ENCODE measurements around the gene ZNF425.
"Not testable (repeated sequence)": the region's sequence is repeated elsewhere in the genome, so short reads cannot be mapped to it uniquely, and the experiment has no call there.

The ZNF425 gene

DNA sequence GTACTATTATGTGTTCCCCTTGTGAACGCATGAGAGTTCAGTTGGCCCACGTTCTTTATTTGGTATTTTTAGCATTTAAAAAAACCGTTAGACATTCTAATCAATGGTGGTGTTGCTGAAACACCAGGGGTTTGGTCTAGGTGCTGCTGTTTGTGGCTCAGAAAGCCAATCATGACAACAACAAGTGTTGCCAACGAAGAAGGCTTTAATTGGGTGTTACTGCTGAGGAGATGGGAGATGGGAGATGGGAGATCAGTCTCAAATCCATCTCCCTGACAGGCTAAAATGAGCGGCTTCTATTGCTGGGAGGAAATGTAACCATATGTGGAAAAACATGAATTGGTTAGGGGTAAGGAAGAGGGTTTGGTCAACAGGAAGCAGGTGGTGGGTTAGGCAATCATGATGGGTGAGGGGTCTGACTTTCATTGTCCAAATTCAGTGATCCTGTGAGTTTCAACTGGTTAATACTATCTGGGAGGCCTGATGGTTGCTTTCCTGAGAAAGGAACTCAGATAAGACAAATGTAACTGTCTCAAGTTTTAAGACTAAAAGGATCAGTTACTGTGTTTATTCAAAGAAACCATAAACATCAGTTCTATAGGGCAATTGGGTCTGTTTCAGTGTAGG is 4.6 kb upstream of the ZNF425 start:
- no peak for DNase-seq

DNA sequence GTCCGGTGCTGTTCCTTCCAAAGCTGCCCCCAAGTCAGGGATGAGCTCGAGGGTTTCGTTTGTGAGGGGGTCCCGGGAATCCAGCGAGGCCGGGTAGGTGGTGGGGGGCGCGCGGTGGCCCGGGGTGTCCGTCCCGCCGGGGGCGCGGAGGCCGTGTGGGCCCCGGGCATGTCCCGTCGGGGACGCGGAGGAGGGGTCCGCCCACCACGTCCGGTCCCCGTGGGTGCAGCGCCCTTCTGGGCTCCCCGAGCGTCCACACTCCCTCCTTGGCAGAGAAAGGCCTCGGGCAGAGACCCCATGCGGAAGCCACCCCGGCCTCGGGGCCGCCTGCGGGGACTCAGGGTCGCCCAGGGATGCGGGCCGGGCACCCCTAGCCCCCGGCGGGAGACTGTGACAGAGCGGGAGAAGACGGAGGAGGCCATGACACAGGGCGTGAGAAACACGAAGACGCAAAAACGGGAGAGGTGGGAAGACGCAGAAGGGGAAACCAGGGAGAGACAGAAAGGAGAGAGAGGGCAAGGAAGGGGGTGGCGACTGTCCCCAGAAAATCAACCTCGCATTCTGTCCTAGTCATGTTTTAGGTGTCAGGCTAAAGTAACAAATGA is 640 bp upstream of the ZNF425 start:
- DNase-seq = peak; percentile 82

DNA sequence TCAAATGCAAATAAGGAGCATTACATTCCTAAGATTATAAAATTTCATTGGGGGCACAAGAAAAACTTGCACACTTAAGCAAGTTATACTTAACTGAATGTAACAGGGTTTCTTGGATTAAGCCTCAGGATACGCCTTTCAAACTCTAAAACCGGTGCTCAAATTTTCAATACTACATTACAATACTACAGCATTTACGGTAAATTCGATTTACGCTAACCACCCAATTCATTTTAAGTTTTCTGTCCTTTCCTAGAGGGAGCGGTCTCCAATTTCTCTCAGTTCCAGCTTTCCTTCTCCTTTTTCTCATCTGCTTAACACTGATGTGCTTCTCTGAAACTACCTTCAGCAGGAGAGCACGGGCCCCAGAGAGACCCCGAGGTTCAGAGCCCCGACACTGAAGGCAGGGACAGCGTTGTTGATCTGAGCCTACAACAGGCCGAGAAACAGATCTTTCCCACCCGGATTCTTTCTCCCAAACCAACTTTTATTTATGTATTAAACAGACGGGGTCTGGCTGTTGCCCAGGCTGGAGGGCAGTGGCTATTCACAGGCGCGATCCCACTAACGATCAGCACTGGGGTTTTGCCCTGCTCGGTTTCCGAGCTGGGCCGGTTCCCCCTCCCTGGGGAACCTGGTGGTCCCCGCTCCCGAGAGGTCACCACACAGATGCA is 798 bp downstream of the ZNF425 start:
- peak; percentile 21 for DNase-seq

DNA sequence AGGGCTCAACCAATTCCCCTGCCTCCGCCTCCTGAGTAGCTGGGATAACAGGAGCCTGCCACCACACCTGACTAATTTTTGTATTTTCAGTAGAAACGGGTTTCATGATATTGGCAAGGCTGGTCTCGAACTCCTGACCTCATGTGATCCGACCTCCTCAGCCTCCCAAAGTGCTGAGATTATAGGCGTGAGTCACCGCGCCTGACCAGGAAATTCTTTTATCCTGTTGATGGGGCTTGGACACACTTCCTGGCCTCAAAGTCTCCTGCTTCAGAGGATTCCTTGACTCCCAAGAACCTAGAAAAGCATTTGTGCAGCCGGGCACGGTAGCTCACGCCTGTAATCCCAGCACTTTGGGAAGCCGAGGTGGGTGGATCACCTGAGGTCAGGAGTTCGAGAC is 16.2 kb downstream of the ZNF425 start:
- no peak for DNase-seq

DNA sequence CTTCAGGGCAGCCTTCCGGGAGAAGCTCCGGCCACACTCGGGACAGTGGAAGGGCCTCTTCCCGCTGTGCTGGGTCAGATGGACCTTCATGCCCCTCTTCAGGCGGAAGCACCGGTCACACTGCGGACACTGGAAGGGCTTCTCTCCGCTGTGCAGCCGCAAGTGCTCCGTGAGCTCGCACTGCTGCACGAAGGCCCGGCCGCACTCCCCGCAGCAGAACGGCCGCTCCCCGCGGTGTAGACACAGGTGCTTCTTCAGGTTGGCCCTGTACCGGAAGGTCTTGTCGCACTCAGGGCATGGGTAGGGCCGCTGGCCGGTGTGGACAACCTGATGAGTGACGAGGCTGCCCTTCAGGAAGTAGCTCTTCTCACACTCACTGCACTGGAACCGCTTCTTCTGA is 21.4 kb downstream of the ZNF425 start:
- DNase-seq = no peak

DNA sequence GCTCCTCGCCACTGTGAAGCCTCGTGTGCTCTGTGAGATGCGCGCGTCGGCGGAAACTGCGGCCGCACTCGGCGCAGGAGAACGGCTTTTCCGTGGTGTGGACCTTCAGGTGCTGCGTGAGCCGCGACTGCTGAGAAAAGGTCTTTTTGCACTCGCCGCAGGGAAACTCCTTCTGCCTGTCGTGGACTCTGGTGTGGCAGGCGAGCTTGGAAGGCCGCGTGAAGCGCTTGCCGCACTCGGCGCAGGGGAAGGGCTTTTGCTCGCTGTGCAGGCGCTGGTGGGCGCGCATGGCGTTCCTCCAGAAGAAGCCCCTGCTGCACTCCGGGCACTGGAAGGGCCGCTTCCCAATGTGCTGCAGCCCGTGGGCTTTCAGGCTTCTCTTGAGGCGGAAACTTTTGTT is 21.9 kb downstream of the ZNF425 start:
- DNase-seq = no peak

DNA sequence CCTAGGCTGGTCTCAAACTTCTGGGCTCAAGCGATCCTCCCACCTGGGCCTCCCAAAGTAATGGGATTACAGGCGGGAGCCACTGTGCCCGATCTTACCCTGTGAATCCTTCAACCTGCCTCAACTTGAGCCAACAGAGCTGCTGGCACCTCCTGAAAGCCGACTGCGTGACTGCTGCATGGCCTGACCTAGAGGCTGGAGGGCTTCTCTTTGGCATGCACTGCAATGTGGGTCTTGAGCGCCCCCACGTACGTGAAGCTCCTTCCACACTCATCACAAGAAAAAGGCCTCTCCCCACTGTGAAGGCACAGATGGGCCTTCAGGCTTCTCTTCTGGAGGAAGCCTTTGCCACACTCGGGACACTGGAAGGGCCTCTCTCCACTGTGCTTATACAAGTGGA is 22.7 kb downstream of the ZNF425 start:
- no peak for DNase-seq

DNA sequence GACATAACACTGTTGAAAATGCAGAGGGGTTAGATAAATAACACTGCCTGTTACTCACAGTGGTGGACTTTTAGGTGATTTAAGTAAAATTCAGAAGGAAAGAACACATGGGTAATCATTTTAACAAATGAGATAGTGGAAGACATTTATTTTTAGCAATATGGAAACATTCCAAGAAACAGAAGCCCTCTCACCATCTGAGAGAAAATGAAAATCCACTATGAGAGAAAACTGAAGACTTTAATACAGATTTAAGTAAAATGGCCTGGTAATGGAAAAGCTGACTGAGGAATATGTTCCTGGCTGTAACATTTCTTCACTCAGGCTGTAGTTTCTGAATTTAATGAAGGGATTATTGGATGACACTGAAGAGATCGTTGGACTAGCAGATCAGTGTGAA is 23.5 kb downstream of the ZNF425 start:
- DNase-seq = no peak

DNA sequence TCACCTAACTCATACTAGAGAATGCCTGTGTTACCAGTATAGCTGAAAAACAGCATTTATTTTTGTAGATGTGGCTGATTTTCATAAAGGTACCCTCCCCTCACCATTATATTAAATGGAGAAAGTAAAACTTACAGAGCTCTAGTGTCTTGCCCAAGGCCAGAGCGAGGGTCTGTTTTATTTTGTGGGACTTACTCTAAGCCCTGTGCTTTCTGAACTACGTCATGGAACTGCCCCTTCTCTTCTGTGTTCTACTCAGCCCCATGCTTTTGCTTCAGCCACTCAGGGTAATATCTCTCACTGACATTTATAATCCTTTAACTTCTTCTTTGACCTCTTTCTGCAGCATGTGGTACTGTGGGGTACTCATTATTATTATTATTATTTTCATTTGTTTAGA is 25.3 kb downstream of the ZNF425 start:
- DNase-seq = no peak

DNA sequence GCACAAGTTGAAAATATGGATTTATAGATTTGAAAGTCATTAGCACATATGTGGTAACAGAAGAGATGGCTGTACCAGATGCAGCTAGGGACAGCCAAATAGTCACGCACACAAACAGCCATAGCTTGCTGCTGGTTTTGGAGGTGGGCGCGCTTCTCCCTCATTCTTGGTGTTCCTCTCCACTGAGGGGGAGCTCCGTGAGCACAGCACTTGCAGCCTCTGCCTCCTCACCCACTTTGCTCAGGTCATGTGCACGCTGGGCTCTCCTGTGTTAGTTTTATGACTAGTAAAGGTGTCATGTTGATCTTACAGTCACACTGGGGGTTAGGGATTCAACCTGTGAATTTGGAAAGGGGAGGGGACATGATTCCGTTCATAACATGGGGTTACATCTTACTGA is 27.1 kb downstream of the ZNF425 start:
- DNase-seq = no peak

DNA sequence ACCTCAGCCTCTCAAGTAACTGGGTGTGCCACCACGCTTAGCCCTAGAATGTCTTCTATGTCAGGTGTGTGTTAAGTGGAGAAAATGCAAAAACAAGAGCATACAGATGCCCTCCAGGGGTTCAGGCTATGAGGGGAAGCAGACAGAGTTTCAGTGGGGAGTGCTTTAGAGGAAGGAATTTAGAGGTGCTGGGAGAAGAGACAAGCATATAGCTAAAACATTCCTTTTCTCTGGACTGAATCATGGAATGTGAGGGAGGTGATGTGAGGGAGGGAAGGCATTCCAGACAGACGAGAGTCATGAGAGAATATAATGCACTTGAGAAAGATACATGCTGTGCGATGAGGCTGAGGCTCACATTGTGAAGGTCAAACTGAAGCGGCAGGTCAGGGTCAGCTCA is 29.0 kb downstream of the ZNF425 start:
- DNase-seq = no peak

DNA sequence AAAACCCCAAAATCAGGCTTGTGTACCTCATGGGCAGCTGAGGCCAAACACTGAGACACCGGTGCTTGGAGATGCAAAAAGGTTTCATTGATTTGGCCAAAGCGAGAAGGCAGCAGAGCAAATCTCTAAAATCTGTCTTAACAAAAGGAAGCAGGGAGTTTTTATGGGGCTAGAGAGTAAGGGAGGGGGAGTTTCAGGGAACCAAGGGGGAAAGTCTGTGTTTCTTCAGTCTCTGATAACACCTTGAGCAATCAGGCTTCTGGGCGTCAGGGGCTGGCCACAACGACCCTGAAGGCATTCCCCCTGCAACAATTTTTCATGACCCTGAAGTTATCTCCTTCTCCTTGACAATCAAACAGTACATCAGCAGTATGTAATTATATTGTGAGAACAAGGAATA is 32.9 kb downstream of the ZNF425 start:
- no peak for DNase-seq

DNA sequence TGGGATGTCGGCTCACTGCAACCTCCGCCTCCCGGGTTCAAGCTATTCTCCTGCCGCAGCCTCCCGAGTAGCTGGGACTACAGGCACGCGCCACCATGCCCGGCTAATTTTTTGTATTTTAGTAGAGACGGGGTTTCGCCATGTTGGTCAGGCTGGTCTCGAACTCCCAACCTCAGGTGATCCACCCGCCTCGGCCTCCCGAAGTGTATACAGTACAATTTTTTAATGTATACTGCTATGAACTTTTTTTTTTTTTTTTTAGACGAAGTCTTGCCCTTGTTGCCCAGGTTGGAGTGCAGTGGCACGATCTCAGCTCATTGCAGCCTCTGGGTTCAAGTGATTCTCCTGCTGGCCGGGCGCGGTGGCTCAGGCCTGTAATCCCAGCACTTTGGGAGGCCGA is 33.9 kb downstream of the ZNF425 start:
- DNase-seq = not testable (repeated sequence)

DNA sequence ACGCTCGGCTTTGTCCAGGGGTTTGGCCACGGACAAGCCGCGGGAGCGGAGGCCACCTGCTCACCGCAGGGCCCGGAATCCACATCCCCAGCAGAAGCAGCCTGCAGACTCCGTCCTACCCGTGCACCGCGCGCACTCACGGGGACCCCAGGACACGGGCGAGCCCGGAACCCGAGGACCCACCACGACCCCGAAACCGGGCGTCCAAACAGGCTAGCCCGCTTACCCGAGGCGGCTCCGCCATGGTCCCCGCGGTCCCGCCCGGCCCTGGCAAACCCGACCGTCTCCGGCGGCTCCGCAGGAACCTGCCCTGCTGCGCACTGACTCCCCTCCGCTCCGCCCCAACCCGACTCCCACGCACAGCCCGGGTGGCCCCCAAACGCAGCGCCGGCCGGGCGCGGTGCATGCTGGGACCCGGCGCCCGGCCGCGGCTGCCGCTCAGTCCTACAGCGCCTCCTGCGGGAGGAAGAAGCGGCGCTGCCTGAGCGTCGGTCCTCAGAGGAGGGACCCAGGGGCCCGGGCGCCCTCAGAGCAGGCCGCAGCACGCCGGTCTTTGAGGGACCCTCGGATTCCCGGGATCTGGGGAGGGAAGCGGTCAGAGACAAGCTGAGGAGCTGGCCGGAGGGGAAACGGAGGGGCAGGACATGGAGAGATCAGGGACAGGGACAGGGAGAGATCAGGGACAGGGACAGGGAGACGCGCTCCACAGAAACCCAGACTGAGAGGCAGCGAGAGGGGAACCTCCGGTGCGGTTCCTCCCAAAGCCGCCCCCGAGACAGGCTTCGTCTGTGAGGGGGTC is 35.5 kb downstream of the ZNF425 start, which contains the start of gene ZNF786:
Gene ZNF786, minus strand, starts transcription at position 322 of the 799 bp plus-strand sequence. Its CDS starts 78 bp downstream, at position 244.
- peak; percentile 96 for DNase-seq

DNA sequence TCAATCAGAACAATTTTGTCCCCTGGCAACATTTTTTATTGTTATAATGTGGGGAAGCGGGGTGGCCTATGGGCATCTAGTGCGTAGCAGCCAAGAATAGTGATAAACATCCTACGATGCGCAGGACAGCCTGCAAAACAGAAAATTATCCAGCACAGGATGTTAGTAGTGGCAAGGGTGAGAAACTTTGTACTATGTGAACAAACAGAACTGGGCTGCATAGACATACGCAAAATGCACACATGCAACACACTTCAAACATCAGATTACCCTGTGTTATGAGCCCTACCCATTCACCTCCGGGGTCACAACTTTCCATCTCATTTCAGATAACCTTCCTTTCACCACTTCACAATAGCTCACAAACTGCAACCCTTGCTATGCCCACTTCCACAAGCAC is 38.7 kb downstream of the ZNF425 start:
- no peak for DNase-seq

DNA sequence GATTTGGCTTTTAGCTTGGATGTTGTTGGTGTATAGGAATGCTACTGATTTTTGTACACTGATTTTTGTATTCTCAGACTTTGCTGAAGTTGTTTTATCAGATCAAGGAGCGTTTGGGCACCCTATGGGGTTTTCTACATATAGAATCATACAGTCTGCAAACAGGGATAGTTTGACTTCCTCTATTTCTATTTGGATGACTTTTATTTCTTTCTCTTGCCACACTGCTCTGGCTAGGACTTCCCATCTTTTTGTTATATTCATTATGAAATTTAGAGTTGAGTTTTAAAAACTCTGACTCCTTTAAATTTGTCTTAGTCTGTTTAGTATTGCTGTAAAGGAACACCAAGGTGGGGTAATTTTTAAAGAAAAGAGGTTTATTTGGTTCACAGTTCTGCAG is 40.3 kb downstream of the ZNF425 start:
- no peak for DNase-seq

DNA sequence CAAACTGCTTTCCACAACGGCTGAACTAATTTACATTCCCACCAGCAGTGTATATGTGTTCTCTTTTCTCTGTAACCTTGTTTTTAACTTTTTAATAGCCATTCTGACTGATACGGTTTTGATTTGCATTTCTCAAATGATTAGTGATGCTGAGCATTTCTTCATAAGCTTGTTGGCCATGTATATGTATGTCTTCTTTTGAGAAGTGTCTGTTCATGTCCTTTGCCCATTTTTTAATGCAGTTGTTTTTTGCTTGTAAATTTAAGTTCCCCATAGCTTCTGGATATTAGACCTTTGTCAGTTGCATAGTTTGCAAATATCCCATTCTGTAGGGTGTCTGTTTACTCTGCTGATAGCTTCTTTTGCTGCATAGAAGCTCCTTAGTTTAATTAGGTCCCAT is 41.7 kb downstream of the ZNF425 start:
- DNase-seq = no peak

DNA sequence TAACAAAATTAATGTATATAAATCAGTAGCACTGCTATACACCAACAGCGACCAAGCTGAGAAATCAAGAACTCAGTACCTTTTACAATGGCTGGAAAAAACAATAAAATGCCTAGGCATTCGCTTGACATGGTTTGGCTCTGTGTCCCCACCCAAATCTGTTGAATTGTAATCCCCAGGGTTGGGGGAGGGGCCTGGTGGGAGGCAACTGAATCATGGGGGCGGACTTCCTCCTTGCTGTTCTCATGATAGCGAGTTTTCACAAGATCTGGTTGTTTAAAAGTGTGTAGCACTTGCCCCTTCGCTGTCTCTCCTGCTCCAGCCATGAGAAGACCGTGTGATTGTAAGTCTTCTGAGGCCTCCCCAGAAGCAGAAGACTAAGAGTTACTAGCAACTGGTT is 44.2 kb downstream of the ZNF425 start:
- no peak for DNase-seq

DNA sequence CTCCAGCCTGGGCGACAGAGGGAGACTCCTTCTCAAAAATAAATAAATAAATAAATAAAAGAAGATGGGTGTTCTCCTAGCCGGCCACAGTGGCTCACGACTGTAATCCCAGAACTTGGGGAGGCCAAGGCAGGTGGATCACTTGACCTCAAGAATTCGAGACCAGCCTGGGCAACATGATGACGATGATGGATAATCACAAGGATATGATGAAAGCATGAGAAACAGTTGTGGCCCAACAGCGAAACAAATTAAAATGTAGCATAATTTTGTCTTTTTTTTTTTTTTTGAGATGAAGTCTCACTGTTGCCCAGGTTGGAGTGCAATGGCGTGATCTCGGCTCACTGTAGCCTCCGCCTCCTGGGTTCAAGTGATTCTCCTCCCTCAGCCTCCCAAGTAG is 48.5 kb downstream of the ZNF425 start:
- no peak for DNase-seq

DNA sequence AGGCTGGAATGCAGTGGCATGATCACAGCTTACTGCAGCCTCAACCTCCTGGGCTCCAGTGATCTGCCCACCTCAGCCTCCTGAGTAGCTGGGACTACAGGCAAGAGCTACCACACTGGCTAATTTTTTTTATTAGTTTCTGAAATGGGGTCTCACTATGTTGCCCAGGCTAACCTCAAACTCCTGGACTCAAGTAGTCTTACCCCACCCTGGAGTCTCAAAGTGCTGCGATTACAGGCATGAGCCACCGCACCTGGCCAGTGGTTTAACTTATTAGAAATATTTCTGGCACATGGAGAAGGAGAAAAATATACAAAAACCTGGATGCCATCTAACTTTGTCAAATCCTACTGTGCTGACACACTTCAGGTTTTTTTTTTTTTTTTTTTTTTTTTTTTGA is 50.8 kb downstream of the ZNF425 start:
- no peak for DNase-seq

DNA sequence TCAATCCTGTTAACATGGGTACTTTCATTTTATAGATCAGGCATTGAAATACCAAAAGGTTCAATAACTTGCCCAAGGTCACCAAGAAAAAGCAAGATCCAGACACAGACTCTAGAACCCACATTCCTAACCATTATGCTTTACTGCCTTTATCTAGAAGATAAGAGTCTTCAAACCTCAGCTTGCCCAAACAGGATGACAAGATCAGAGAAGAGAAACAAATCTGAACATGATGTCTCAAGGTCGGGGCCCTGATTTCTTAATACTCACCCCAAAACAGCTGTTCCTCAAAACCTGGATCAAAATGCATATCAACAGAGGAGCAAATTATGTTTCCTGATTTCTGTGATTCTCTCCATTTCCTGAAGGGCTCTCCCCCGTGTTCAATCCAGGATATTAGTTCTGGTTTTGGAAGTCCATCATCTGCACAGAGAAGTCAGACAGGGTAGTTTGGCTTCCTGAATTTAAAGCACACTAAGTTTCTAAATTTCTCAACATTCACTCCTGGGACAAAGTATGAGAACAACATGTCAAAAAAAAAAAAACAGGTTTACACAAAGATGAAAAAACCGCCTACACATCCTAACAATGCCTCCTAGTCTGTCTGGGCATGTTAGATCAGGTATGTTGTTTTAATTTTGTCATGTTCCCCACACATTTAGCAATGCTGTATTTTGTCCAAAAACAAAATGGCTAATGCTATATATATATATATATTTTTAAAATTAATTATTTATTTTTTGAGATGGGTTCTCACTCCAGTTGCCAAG is 51.8 kb downstream of the ZNF425 start:
- no peak for DNase-seq

DNA sequence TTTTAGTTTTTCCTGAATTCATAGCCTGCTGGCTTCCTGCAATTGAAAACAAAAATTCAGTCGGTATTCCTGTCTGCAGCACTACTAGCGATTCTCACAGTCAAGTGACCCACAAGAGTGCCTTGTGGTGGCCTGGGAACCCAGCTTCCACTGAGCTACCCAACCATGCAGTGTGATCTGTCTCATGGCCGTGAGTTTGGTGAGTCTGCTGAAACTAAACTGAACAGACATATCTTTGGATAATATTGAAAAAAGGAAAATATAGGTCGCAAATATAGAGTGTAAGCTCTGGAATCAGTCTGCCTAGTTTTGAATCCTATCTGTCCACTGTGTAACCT is 53.7 kb downstream of the ZNF425 start:
- no peak for DNase-seq

All from RPMI8226 (cell line).